B cell (primary cell): Measurements from ENCODE around the gene ACY1. TPM values are rescaled to one million over a fixed set of nuclear protein-coding genes. Genes with fewer than 3 reads are reported as not detected.

Experiments
- ATAC-seq: fragments of 200-7000 bp; cut with Tn5 transposase; one replicate; pipeline ENCODE4 v1.10.0; 2021; ENCODE audit warnings: low read depth, mild to moderate bottlenecking, moderate number of reproducible peaks, moderate library complexity
- CTCF ChIA-PET: fragments of 350-600 bp; sonication (Branson Sonifier 250); formaldehyde crosslinking; loops from one replicate; lab custom pipeline; 2021; ENCODE audit warnings: antibody characterized with exemption, inconsistent platforms; lab: Charles Lee
- POLR2A ChIA-PET: fragments of 350-600 bp; sonication (Branson Sonifier 250); formaldehyde crosslinking; loops from one replicate; lab custom pipeline; 2021; ENCODE audit warnings: antibody characterized with exemption; lab: Charles Lee
- DNase-seq: peaks from one replicate; pipeline ENCODE4 v3.0.0; 2013
- H2AFZ ChIP-seq: 2 replicates; pipeline ENCODE4 v1.6.1; 2012; ENCODE audit warnings: mild to moderate bottlenecking, low read depth, low read length; ENCODE audit not compliant: insufficient read depth, poor library complexity, severe bottlenecking
- H3K27ac ChIP-seq, 2 donors: 1 replicate in 1 of 2; 2 replicates in 1 of 2; pipeline ENCODE4 v1.5.1; 2012 to 2013; ENCODE audit warnings: low read length in 2 of 2, mild to moderate bottlenecking in 2 of 2, moderate library complexity in 1 of 2
- H3K27me3 ChIP-seq, 4 experiments: fragments of 200-600 bp in 1 of 4; sonication (generic) in 1 of 4; replicated peaks in 1 of 4; 1 replicate in 2 of 4; 2 replicates in 2 of 4; pipeline versions ENCODE4 v1.6.1 to v1.7.0; 2013 to 2016; ENCODE audit warnings: low read length in 3 of 4, mild to moderate bottlenecking in 2 of 4, mixed read lengths in 1 of 4, moderate library complexity in 1 of 4; ENCODE audit not compliant: insufficient read depth in 4 of 4, control insufficient read depth in 3 of 4; ENCODE audit errors: control extremely low read depth in 1 of 4
- H3K36me3 ChIP-seq, 2 experiments: replicated peaks in 1 of 2; 1 replicate in 1 of 2; 2 replicates in 1 of 2; pipeline versions ENCODE4 v1.6.1 to v1.7.1; 2013; ENCODE audit warnings: low read length in 1 of 2; ENCODE audit not compliant: insufficient read depth in 2 of 2, control insufficient read depth in 1 of 2; ENCODE audit errors: control extremely low read depth in 1 of 2, extremely low read depth in 1 of 2
- H3K4me1 ChIP-seq, 2 donors: fragments of 200-600 bp in 1 of 2; sonication (generic) in 1 of 2; 1 replicate in 1 of 2; 2 replicates in 1 of 2; pipeline versions ENCODE4 v1.5.1 to v1.6.1; 2013 to 2017; ENCODE audit warnings: low read length in 2 of 2; ENCODE audit not compliant: control insufficient read depth in 2 of 2, insufficient read depth in 2 of 2
- H3K4me2 ChIP-seq: replicated peaks from 2 replicates; pipeline ENCODE3; 2012; ENCODE audit warnings: mild to moderate bottlenecking, low read depth, low read length; ENCODE audit not compliant: poor library complexity, severe bottlenecking
- H3K4me3 ChIP-seq, 5 experiments: fragments of 200-600 bp in 1 of 5; sonication (generic) in 1 of 5; 1 replicate in 3 of 5; 2 replicates in 2 of 5; pipeline versions ENCODE4 v1.5.1 to v1.7.0; 2011 to 2016; ENCODE audit warnings: low read length in 4 of 5, mild to moderate bottlenecking in 4 of 5, low read depth in 2 of 5, control low read depth in 1 of 5, moderate library complexity in 1 of 5; ENCODE audit not compliant: insufficient read depth in 1 of 5; ENCODE audit errors: control extremely low read depth in 1 of 5, extremely low read depth in 1 of 5
- H3K79me2 ChIP-seq: fragments of 200-600 bp; sonication (generic); one replicate; pipeline ENCODE4 v1.6.0; 2016; ENCODE audit warnings: low read length; ENCODE audit not compliant: control insufficient read depth, insufficient read depth
- H3K9ac ChIP-seq: fragments of 200-600 bp; sonication (generic); 2 replicates; pipeline ENCODE4 v1.6.1; 2017; ENCODE audit warnings: mild to moderate bottlenecking, low read length, moderate library complexity
- H3K9me3 ChIP-seq, 3 donors: one replicate each; pipeline versions ENCODE4 v1.6.1 to v1.7.1; 2013; ENCODE audit warnings: low read length in 2 of 3; ENCODE audit not compliant: control insufficient read depth in 2 of 3, insufficient read depth in 1 of 3; ENCODE audit errors: control extremely low read depth in 1 of 3
- H4K20me1 ChIP-seq: 2 replicates; pipeline ENCODE4 v1.6.0; 2012; ENCODE audit warnings: mild to moderate bottlenecking, low read length; ENCODE audit not compliant: insufficient read depth, control insufficient read depth, poor library complexity, severe bottlenecking
- H3K27ac Mint-ChIP-seq: one replicate; pipeline ENCODE4 v1.8.0; 2021; ENCODE audit warnings: mixed read lengths
- H3K27me3 Mint-ChIP-seq: one replicate; pipeline ENCODE4 v1.8.0; 2021; ENCODE audit warnings: mixed read lengths
- H3K4me1 Mint-ChIP-seq: one replicate; pipeline ENCODE4 v1.8.0; 2021; ENCODE audit warnings: mixed read lengths
- H3K4me3 Mint-ChIP-seq: one replicate; pipeline ENCODE4 v1.8.0; 2021; ENCODE audit warnings: mixed read lengths
- H3K9me3 Mint-ChIP-seq: one replicate; pipeline ENCODE4 v1.8.0; 2022; ENCODE audit warnings: mixed read lengths; ENCODE audit not compliant: insufficient read depth
- EZH2 ChIP-seq: IDR thresholded peaks from 2 replicates; pipeline ENCODE4 v1.6.1; 2012; ENCODE audit warnings: borderline replicate concordance, low read depth, mild to moderate bottlenecking, moderate library complexity, low read length; ENCODE audit not compliant: insufficient read depth, poor library complexity, severe bottlenecking
- WGBS: methylation state at CpG from one replicate; pipeline ENCODE4 v1.1.5; 2013; ENCODE audit warnings: missing lambda C conversion rate; ENCODE audit not compliant: insufficient coverage; 5-methylcytosine and 5-hydroxymethylcytosine counted together
- intact Hi-C: fragments of 100-400 bp; cut with micrococcal nuclease; formaldehyde crosslinking; loops from one replicate; pipeline ENCODE4 v1.10.0; 2022
- polyA plus RNA-seq: library from polyadenylated mRNA; depleted of rRNA; stranded (reverse); fragments of >200 nt; gene quantifications from 2 replicates; pipeline ENCODE4 v1.2.3, GENCODE V29; 2012
- total RNA-seq, 2 donors: library from RNA; stranded (reverse); fragments of 120-200 nt in 1 of 2; gene quantifications; 1 replicate in 1 of 2; 2 replicates in 1 of 2; pipeline versions ENCODE4 v1.2.3 to v1.2.4, GENCODE V29; 2013 to 2022
- TF ChIP-seq, protein P1 (sequence below): fragments of 200-600 bp; IDR thresholded peaks from one replicate; pipeline ENCODE4 v1.8.0; 2022; ENCODE audit warnings: antibody characterized with exemption, mild to moderate bottlenecking

The ACY1 gene
- total and polyA plus RNA-seq, 2 donors (not counting 1 experiment from before 2014, with no cell fraction given): 14.6 to 26.2 TPM

- peak; percentile 78 for ATAC-seq
- ChIA-PET POLR2A (interaction anchor here (1.4 to 3.1 kb wide), 3 partner anchors 8 to 179 kb away, joined by 6 to 22 read pairs (median 13); partner anchors contain the start of genes ACY1, PARP3, POC1A and RRP9), CTCF (interaction anchor here (0.6 to 4.8 kb wide), 5 partner anchors 8 to 473 kb away, joined by 3 to 45 read pairs (median 6); partner anchors contain the start of genes ACY1, PARP3, RPL29 and RRP9)
- peaks cover 14 to 23% of the 10 kb centered on the region in 2 donors for H3K4me1 ChIP-seq
- no peaks in the 10 kb centered on the region for H4K20me1 ChIP-seq
- no peaks in the 10 kb centered on the region for H3K27me3 ChIP-seq
- H3K4me3 ChIP-seq: peak within 1 kb of the TSS; percentile 71 to 98 (median 85)
- H3K4me3 Mint-ChIP-seq: peak within 1 kb of the TSS; percentile 100
- peak within 1 kb of the TSS; percentile 95 for H3K27ac Mint-ChIP-seq
- H3K27ac ChIP-seq: peak within 1 kb of the TSS; percentile 39 to 75
- peak within 1 kb of the TSS; percentile 87 for H3K9ac ChIP-seq
- peak within 1 kb of the TSS; percentile 98 for H3K4me2 ChIP-seq
- H3K4me1 Mint-ChIP-seq: peaks cover 28% of the 10 kb centered on the region
- DNase-seq: peak; percentile 85
- no peaks in the 10 kb centered on the region for H3K9me3 Mint-ChIP-seq
- no peak for TF ChIP-seq EZH2
- TF ChIP-seq, protein P1, sequence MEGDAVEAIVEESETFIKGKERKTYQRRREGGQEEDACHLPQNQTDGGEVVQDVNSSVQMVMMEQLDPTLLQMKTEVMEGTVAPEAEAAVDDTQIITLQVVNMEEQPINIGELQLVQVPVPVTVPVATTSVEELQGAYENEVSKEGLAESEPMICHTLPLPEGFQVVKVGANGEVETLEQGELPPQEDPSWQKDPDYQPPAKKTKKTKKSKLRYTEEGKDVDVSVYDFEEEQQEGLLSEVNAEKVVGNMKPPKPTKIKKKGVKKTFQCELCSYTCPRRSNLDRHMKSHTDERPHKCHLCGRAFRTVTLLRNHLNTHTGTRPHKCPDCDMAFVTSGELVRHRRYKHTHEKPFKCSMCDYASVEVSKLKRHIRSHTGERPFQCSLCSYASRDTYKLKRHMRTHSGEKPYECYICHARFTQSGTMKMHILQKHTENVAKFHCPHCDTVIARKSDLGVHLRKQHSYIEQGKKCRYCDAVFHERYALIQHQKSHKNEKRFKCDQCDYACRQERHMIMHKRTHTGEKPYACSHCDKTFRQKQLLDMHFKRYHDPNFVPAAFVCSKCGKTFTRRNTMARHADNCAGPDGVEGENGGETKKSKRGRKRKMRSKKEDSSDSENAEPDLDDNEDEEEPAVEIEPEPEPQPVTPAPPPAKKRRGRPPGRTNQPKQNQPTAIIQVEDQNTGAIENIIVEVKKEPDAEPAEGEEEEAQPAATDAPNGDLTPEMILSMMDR: no peak
- peak within 1 kb of the TSS; percentile 95 for H2AFZ ChIP-seq
- under 1% methylated on average over 63 of the region's 63 CpGs for WGBS
- intact Hi-C loops: loop anchor here (1.0 to 10.0 kb wide), 6 partner anchors 8 to 730 kb away; partner anchors contain the start of genes ACY1, DUSP7, GLT8D1 and PARP3
- H3K79me2 ChIP-seq: peaks cover 18% of the 10 kb centered on the region
- H3K9me3 ChIP-seq: no peaks in the 10 kb centered on the region
- peaks cover 0 to 3% of the 10 kb centered on the region in 2 experiments for H3K36me3 ChIP-seq
- no peaks in the 10 kb centered on the region for H3K27me3 Mint-ChIP-seq
Measured at GRCh38 chr3:51974963-51975851, 8.1 kb upstream of the ACY1 start, which contains the start of gene ABHD14A. Gene ABHD14A (plus strand): TSS chr3:51975064. CDS start chr3:51975136, 72 bp downstream.
